H1 (cell line): ENCODE data around the gene COL20A1. TPM values are rescaled to one million over a fixed set of nuclear protein-coding genes. Genes with fewer than 3 reads are reported as not detected.

Experiments
- CTCF ChIA-PET: fragments of 300-600 bp; sonication (Branson Sonifier 250); formaldehyde crosslinking; loops from one replicate; lab custom pipeline; 2021; ENCODE audit not compliant: partially characterized antibody; lab: Charles Lee
- POLR2A ChIA-PET: fragments of 300-600 bp; sonication (Branson Sonifier 250); formaldehyde crosslinking; loops from one replicate; lab custom pipeline; 2021; ENCODE audit warnings: inconsistent platforms; ENCODE audit not compliant: partially characterized antibody; lab: Charles Lee
- DNase-seq, 2 experiments: peaks; one replicate each; pipeline versions ENCODE4 v3.0.0 to v3.0.0-alpha.2; 2010 to 2022; ENCODE audit warnings: low spot score in 2 of 2, low read depth in 1 of 2, mixed read lengths in 1 of 2
- FAIRE-seq: peaks from 2 replicates; lab custom pipeline; 2011; peaks lifted over from hg19 to GRCh38; lab: Jason Lieb, UNC
- H2AFZ ChIP-seq: 2 replicates; pipeline ENCODE4 v1.8.1; 2012; ENCODE audit warnings: low read length, inconsistent platforms
- H2AK5ac ChIP-seq: 2 replicates; pipeline ENCODE4 v1.6.1; 2013; ENCODE audit warnings: low read depth, low read length
- H2BK120ac ChIP-seq: replicated peaks from 2 replicates; pipeline ENCODE3; 2013; ENCODE audit warnings: low read depth, low read length, inconsistent platforms
- H2BK12ac ChIP-seq: 2 replicates; pipeline ENCODE4 v1.6.1; 2013; ENCODE audit warnings: low read depth, low read length
- H2BK15ac ChIP-seq: 2 replicates; pipeline ENCODE4 v1.6.1; 2013; ENCODE audit warnings: low read length
- H2BK20ac ChIP-seq: 2 replicates; pipeline ENCODE4 v1.6.1; 2013; ENCODE audit warnings: low read length
- H2BK5ac ChIP-seq: 2 replicates; pipeline ENCODE4 v1.6.1; 2013; ENCODE audit warnings: low read depth, low read length
- H3K14ac ChIP-seq: 2 replicates; pipeline ENCODE4 v1.6.1; 2013; ENCODE audit warnings: inconsistent platforms; ENCODE audit not compliant: insufficient read length
- H3K18ac ChIP-seq: 2 replicates; pipeline ENCODE4 v1.6.1; 2013; ENCODE audit warnings: low read length; ENCODE audit errors: extremely low read depth
- H3K23ac ChIP-seq: 2 replicates; pipeline ENCODE4 v1.6.1; 2013; ENCODE audit warnings: inconsistent platforms; ENCODE audit not compliant: insufficient read length
- H3K23me2 ChIP-seq: 2 replicates; pipeline ENCODE4 v1.6.1; 2013; ENCODE audit warnings: low read depth, low read length
- H3K27ac ChIP-seq: 2 replicates; pipeline ENCODE4 v1.6.1; 2011; ENCODE audit warnings: low read depth, low read length, inconsistent platforms
- H3K27me3 ChIP-seq, 4 experiments: replicated peaks in 1 of 4; 1 replicate in 1 of 4; 2 replicates in 3 of 4; pipeline versions ENCODE4 v1.6.1 to v1.8.1; 2011 to 2013; ENCODE audit warnings: low read length in 3 of 4, mild to moderate bottlenecking in 3 of 4, inconsistent platforms in 2 of 4, mixed read lengths in 2 of 4, moderate library complexity in 1 of 4; ENCODE audit not compliant: control insufficient read depth in 3 of 4, insufficient read depth in 3 of 4; ENCODE audit errors: extremely low read depth in 1 of 4
- H3K36me3 ChIP-seq, 4 experiments: 2 replicates each; pipeline versions ENCODE4 v1.6.1 to v1.8.1; 2011 to 2013; ENCODE audit warnings: mild to moderate bottlenecking in 4 of 4, low read length in 3 of 4, moderate library complexity in 2 of 4, control low read depth in 1 of 4, inconsistent platforms in 1 of 4; ENCODE audit not compliant: insufficient read depth in 4 of 4, control insufficient read depth in 2 of 4
- H3K4ac ChIP-seq: replicated peaks from 2 replicates; pipeline ENCODE3; 2013; ENCODE audit warnings: low read length, low read depth, mixed read lengths, inconsistent platforms; ENCODE audit not compliant: insufficient read length
- H3K4me1 ChIP-seq, 4 experiments: replicated peaks in 1 of 4; 1 replicate in 1 of 4; 2 replicates in 3 of 4; pipeline versions ENCODE4 v1.6.1 to v1.8.1; 2011 to 2013; ENCODE audit warnings: low read length in 3 of 4, inconsistent platforms in 2 of 4, mixed read lengths in 1 of 4; ENCODE audit not compliant: insufficient read depth in 4 of 4, control insufficient read depth in 3 of 4
- H3K4me2 ChIP-seq, 2 experiments: 2 replicates each; pipeline versions ENCODE4 v1.6.1 to v1.8.1; 2011 to 2013; ENCODE audit warnings: low read depth in 2 of 2, low read length in 2 of 2, control low read depth in 1 of 2, inconsistent platforms in 1 of 2, mild to moderate bottlenecking in 1 of 2; ENCODE audit not compliant: insufficient read depth in 1 of 2
- H3K4me3 ChIP-seq, 4 experiments: fragments of 200-600, 300-600 bp in 1 of 4; sonication (generic), shearing (Covaris generic), sonication (Bioruptor Twin) in 1 of 4; 2 replicates each; pipeline versions ENCODE4 v1.5.1 to v1.8.1; 2011 to 2016; ENCODE audit warnings: low read length in 4 of 4, low read depth in 3 of 4, control low read depth in 2 of 4, inconsistent platforms in 2 of 4, mild to moderate bottlenecking in 2 of 4, mixed read lengths in 1 of 4, moderate library complexity in 1 of 4; ENCODE audit not compliant: insufficient read depth in 2 of 4; ENCODE audit errors: extremely low read depth in 1 of 4
- H3K56ac ChIP-seq: replicated peaks from 2 replicates; pipeline ENCODE3; 2013; ENCODE audit warnings: low read depth, mild to moderate bottlenecking, mixed read lengths, low read length, inconsistent platforms; ENCODE audit not compliant: insufficient read length
- H3K79me1 ChIP-seq: 2 replicates; pipeline ENCODE4 v1.6.1; 2013; ENCODE audit warnings: low read depth, low read length, control low read depth
- H3K79me2 ChIP-seq, 2 experiments: 2 replicates each; pipeline versions ENCODE4 v1.6.1 to v1.8.1; 2012 to 2013; ENCODE audit warnings: low read length in 2 of 2, mild to moderate bottlenecking in 2 of 2, inconsistent platforms in 1 of 2; ENCODE audit not compliant: insufficient read depth in 2 of 2, control insufficient read depth in 1 of 2
- H3K9ac ChIP-seq, 4 experiments: replicated peaks in 1 of 4; 1 replicate in 1 of 4; 2 replicates in 3 of 4; pipeline versions ENCODE4 v1.6.1 to v1.8.1; 2011 to 2013; ENCODE audit warnings: low read depth in 3 of 4, low read length in 3 of 4, control low read depth in 2 of 4, mild to moderate bottlenecking in 2 of 4, moderate library complexity in 2 of 4, inconsistent platforms in 1 of 4; ENCODE audit errors: extremely low read depth in 1 of 4
- H3K9me3 ChIP-seq, 2 experiments: 2 replicates each; pipeline versions ENCODE4 v1.6.1 to v1.8.1; 2012 to 2013; ENCODE audit warnings: mild to moderate bottlenecking in 2 of 2, moderate library complexity in 2 of 2, control low read depth in 1 of 2, inconsistent platforms in 1 of 2, low read depth in 1 of 2, low read length in 1 of 2, mixed read lengths in 1 of 2; ENCODE audit not compliant: insufficient read depth in 2 of 2
- H4K20me1 ChIP-seq, 2 experiments: replicated peaks in 1 of 2; 2 replicates each; pipeline versions ENCODE3 to v1.8.1; 2011 to 2013; ENCODE audit warnings: inconsistent platforms in 2 of 2, low read length in 2 of 2, mild to moderate bottlenecking in 1 of 2; ENCODE audit not compliant: insufficient read depth in 2 of 2, control insufficient read depth in 1 of 2
- H4K5ac ChIP-seq: 2 replicates; pipeline ENCODE4 v1.6.1; 2013; ENCODE audit warnings: low read length, low read depth, mixed read lengths, inconsistent platforms; ENCODE audit not compliant: insufficient read length
- H4K8ac ChIP-seq: 2 replicates; pipeline ENCODE4 v1.8.0; 2013; ENCODE audit warnings: mild to moderate bottlenecking, moderate library complexity, low read length, inconsistent platforms; ENCODE audit not compliant: insufficient read depth; ENCODE audit errors: extremely low read depth
- H4K91ac ChIP-seq: replicated peaks from 2 replicates; pipeline ENCODE3; 2013; ENCODE audit warnings: low read length, mixed read lengths, inconsistent platforms; ENCODE audit not compliant: insufficient read length
- BRCA1 ChIP-seq: IDR thresholded peaks from 2 replicates; pipeline ENCODE4 v1.6.1; 2012; ENCODE audit warnings: low read depth, low read length, improper control_type of control experiment
- NRF1 ChIP-seq: IDR thresholded peaks from 2 replicates; pipeline ENCODE4 v1.6.1; 2011; ENCODE audit warnings: mild to moderate bottlenecking, low read depth, low read length, improper control_type of control experiment
- TAF1 ChIP-seq: IDR thresholded peaks from 2 replicates; pipeline ENCODE4 v1.6.1; 2011; ENCODE audit warnings: mild to moderate bottlenecking, low read depth, low read length
- WGBS, 2 experiments: shearing (Covaris generic) in 1 of 2; methylation state at CpG; one replicate each; pipeline versions ENCODE4 v1.1.6 to v1.1.7; 2013 to 2015; ENCODE audit warnings: low lambda C conversion rate in 2 of 2, mixed read lengths in 2 of 2, inconsistent platforms in 1 of 2, low coverage in 1 of 2, missing lambda C conversion rate in 1 of 2; ENCODE audit not compliant: insufficient replicate concordance in 2 of 2, insufficient coverage in 1 of 2, insufficient read length in 1 of 2; ENCODE audit errors: extremely low coverage in 1 of 2, missing lambda C conversion rate in 1 of 2; 5-methylcytosine and 5-hydroxymethylcytosine counted together
- polyA plus RNA-seq, 7 experiments: library from polyadenylated mRNA; depleted of rRNA in 3 of 7; stranded (reverse) in 5 of 7; unstranded in 2 of 7; fragments of >200 nt in 5 of 7; fragments of 200-250 nt in 2 of 7; gene quantifications; 1 replicate in 5 of 7; 2 replicates in 1 of 7; 4 replicates in 1 of 7; pipeline versions ENCODE4 v1.2.1 to v1.2.3, GENCODE V29; 2011 to 2013; ENCODE audit warnings: missing spikeins in 2 of 7, mixed read lengths in 2 of 7
- total RNA-seq: library from RNA; stranded (reverse); fragmentation: NEBNext Ultra II Directional; extraction: Animal tissue kit (Norgen Biotek cat#: 25700); gene quantifications from 2 replicates; pipeline ENCODE4 v1.2.1, GENCODE V29; 2021

Gene COL20A1
- total and polyA plus RNA-seq, 2 of the 8 experiments (the other 6 are each of a cell fraction or from before 2014, with no cell fraction given), result 0.19 to 0.21 TPM

DNA sequence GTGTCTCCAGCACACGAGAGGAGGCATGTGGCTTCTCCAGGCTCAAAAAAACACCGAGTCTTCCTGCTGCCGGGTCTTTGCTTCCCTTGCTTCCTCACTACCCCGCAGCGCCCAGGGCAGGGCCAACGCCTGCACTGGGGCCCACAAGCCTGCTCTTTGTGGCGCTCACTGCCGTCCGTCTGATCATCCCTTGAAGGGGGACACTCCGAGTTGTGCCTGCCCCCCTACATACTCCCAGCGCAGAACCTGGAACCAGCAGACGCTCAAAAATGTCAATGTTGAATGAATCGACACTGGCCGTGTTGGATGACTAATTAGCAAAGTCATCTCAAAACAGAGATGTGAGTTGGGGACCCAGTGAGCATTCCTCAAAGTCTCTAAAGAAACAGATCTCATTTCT lies 28.5 kb upstream of the COL20A1 start:
- no peak for FAIRE-seq

More for the DNA sequence above, 28.5 kb upstream of the COL20A1 start:
- TF ChIP-seq TAF1, result no peak
- no peak for TF ChIP-seq NRF1
- TF ChIP-seq BRCA1, result no peak
- no peak overlapping the region for H3K23ac ChIP-seq
- no peak overlapping the region for H3K4me3 ChIP-seq
- peaks cover 0 to 2% of the 10 kb centered on the region in 2 experiments for H4K20me1 ChIP-seq
- no peak overlapping the region for H3K4me2 ChIP-seq
- H3K56ac ChIP-seq, result no peak overlapping the region
- POLR2A ChIA-PET, result interaction anchor here (0.7 to 1.8 kb wide), 3 partner anchors 9 to 218 kb away, joined by 3 to 4 read pairs (median 3); no protein-coding TSS in a partner anchor
- H4K8ac ChIP-seq, result no peak overlapping the region
- H2BK15ac ChIP-seq, result 0 out of 2 replicates have a peak overlapping the region, but pooled peaks have one; percentile 46
- CTCF ChIA-PET, result interaction anchor here (0.6 to 11.0 kb wide), 3 partner anchors 9 to 40 kb away, joined by 3 to 63 read pairs (median 4); no protein-coding TSS in a partner anchor
- no peaks in the 10 kb centered on the region for H3K9me3 ChIP-seq
- no peak overlapping the region for H2AK5ac ChIP-seq
- no peak overlapping the region for H3K27ac ChIP-seq
- H3K4ac ChIP-seq, result no peak overlapping the region
- H4K91ac ChIP-seq, result no peak overlapping the region
- no peaks in the 10 kb centered on the region for H3K79me2 ChIP-seq
- H3K14ac ChIP-seq, result no peak overlapping the region
- H3K4me1 ChIP-seq, result peaks cover 0 to 2% (median 0%) of the 10 kb centered on the region in 4 experiments; a peak in 2 of 7 replicates
- H3K23me2 ChIP-seq, result no peaks in the 10 kb centered on the region
- no peak overlapping the region; a peak in 1 of 7 replicates for H3K9ac ChIP-seq
- 86% methylated on average over 14 of the region's 14 CpGs; no CpG with 5 or more reads in 1 of the 2 experiments for WGBS, 2 experiments
- no peak overlapping the region for H4K5ac ChIP-seq
- no peak overlapping the region for H2BK20ac ChIP-seq
- peaks cover 0 to 2% (median 0%) of the 10 kb centered on the region in 4 experiments; a peak in 2 of 7 replicates for H3K27me3 ChIP-seq
- no peaks in the 10 kb centered on the region for H3K79me1 ChIP-seq
- H2BK120ac ChIP-seq, result no peak overlapping the region
- no peaks in the 10 kb centered on the region for H3K36me3 ChIP-seq
- no peak overlapping the region for H3K18ac ChIP-seq
- no peak for DNase-seq
- H2AFZ ChIP-seq, result no peak overlapping the region
- 0 out of 2 replicates have a peak overlapping the region, but pooled peaks have one; percentile 68 for H2BK12ac ChIP-seq
- no peak overlapping the region for H2BK5ac ChIP-seq
